ENCODE measurements around the gene PRR30. TPM values are rescaled to one million over a fixed set of nuclear protein-coding genes. Genes with fewer than 3 reads are reported as not detected.
A peak's percentile ranks its signal among the peaks of the same experiment; 100 is the strongest.

The PRR30 gene
- total and polyA plus RNA-seq, 10 of the 15 experiments (the other 5 are each of a cell fraction or from before 2014, with no cell fraction given): not detected

- TF ChIP-seq MYB (IDR thresholded peaks at IDR 0.05; ENCODE audit: borderline replicate concordance, low read depth, low read length): no peak
- no peak for TF ChIP-seq GATAD2B (conservative IDR thresholded peaks at IDR 0.05; ENCODE audit: low read depth)
- TF ChIP-seq RB1 (IDR thresholded peaks at IDR 0.05; ENCODE audit: borderline replicate concordance): no peak
- no peak for TF ChIP-seq CHD4 (IDR thresholded peaks at IDR 0.05)
Measured at GRCh38 chr2:27096748-27097297, 42.4 kb downstream of the PRR30 start (continued).

- ChIA-PET RAD21 (ENCODE audit: unreplicated experiment) (interaction anchor here (0.5 to 2.4 kb wide), 2 partner anchors 184 to 297 kb away, joined by 3 to 15 read pairs; no protein-coding TSS in a partner anchor), SMC1A (ENCODE audit: uncharacterized antibody, unreplicated experiment) (interaction anchor here (0.6 to 4.7 kb wide), 9 partner anchors 10 to 691 kb away, joined by 3 to 19 read pairs (median 4); no protein-coding TSS in a partner anchor), POLR2A (interaction anchor here (0.6 kb wide), 1 partner anchor 1541 kb away, joined by 4 read pairs; no protein-coding TSS in a partner anchor), CTCF (interaction anchor here (0.9 to 9.3 kb wide), 11 partner anchors 9 to 491 kb away, joined by 3 to 132 read pairs (median 4); partner anchors contain the start of genes KHK and TRIM54)
- Histone ChIP-seq H3K36me3 (ENCODE audit: control insufficient read depth in 2 of 2, insufficient read depth in 2 of 2, low read length in 1 of 2) (no peaks in the 10 kb centered on the region; a peak in 1 of 4 replicates), H3K79me2 (ENCODE audit: control insufficient read depth, insufficient read depth, low read length) (no peaks in the 10 kb centered on the region), H3K4me1 (ENCODE audit: control insufficient read depth, insufficient read depth, low read length) (no peaks in the 10 kb centered on the region; the same call in 1 of the 2 replicates), H3K4me2 (ENCODE audit: control insufficient read depth, insufficient read depth) (peak overlapping the region; percentile 67), H4K20me1 (ENCODE audit: control insufficient read depth, insufficient read depth) (no peaks in the 10 kb centered on the region), H3K9ac (ENCODE audit: control insufficient read depth, insufficient read depth, low read length) (no peak overlapping the region), H3K27me3 (replicated peaks in 1 of 2; ENCODE audit: control insufficient read depth in 2 of 2, insufficient read depth in 2 of 2, low read length in 1 of 2) (no peaks in the 10 kb centered on the region), H3K4me3 (no peak overlapping the region), H3K27ac (ENCODE audit: control insufficient read depth, insufficient read depth) (no peak overlapping the region), H2AFZ (ENCODE audit: control insufficient read depth, low read depth, low read length) (peak overlapping the region; percentile 91), H3K9me3 (replicated peaks; ENCODE audit: control insufficient read depth, insufficient read depth, low read length) (no peaks in the 10 kb centered on the region)
- intact Hi-C loops (cut with micrococcal nuclease; ENCODE audit: unreplicated experiment): no loop called here
- 18% methylated on average over 18 of the region's 18 CpGs for WGBS (ENCODE audit: insufficient coverage, insufficient replicate concordance, low lambda C conversion rate, missing lambda C conversion rate)
- no TSS peak for BruUV-seq (replicated peaks)
- DNase-seq (ENCODE audit: low read depth, low spot score) (no peak), FAIRE-seq (peak; percentile 94), ATAC-seq (peak; percentile 93)
- in situ Hi-C loops (cut with MboI): loop anchor here (5.0 kb wide), 1 partner anchor 186 kb away; the partner anchor contains the start of gene TRIM54
- no peak for TF ChIP-seq RFX5 (IDR thresholded peaks at IDR 0.05; ENCODE audit: low read depth, low read length)
- TF ChIP-seq STAT3 (IDR thresholded peaks at IDR 0.05; ENCODE audit: low read depth, low read length): no peak
- TF ChIP-seq DPF2 (IDR thresholded peaks at IDR 0.05): no peak
- TF ChIP-seq RUNX3 (IDR thresholded peaks at IDR 0.05; ENCODE audit: low read length): no peak
- TF ChIP-seq TARDBP (IDR thresholded peaks at IDR 0.05; ENCODE audit: borderline replicate concordance): 0 out of 2 replicates have a peak, but pooled peaks have one; percentile 25
- TF ChIP-seq POLR2A (IDR thresholded peaks at IDR 0.05; ENCODE audit: low read depth, low read length): no peak
- TF ChIP-seq KDM1A (IDR thresholded peaks at IDR 0.05; ENCODE audit: borderline replicate concordance): no peak
- no peak for TF ChIP-seq SKIL (IDR thresholded peaks at IDR 0.05; ENCODE audit: low read depth, poor library complexity, severe bottlenecking)
- no peak for TF ChIP-seq ELK1 (IDR thresholded peaks at IDR 0.05; ENCODE audit: low read depth, low read length)
- TF ChIP-seq IKZF2 (IDR thresholded peaks at IDR 0.05): no peak
- no peak for TF ChIP-seq HSF1 (IDR thresholded peaks at IDR 0.05; ENCODE audit: low read depth, low read length)
- no peak for TF ChIP-seq EED (IDR thresholded peaks at IDR 0.05; ENCODE audit: low read depth)
- TF ChIP-seq SIX5 (IDR thresholded peaks at IDR 0.05; ENCODE audit: low read depth, low read length, severe bottlenecking): peak; percentile 90
- TF ChIP-seq NR2F1 (conservative IDR thresholded peaks at IDR 0.05): no peak
Measured at GRCh38 chr2:27095745-27096651, 43.2 kb downstream of the PRR30 start.

Measured in GM12878 (cell line).